GM21528 (cell line): ENCODE measurements around the gene FOXM1.

Source experiments
- ATAC-seq: cut with Tn5 transposase; IDR thresholded peaks from one replicate; pipeline ENCODE4 v1.9.1; 2021; ENCODE audit warnings: mild to moderate bottlenecking, moderate library complexity; ENCODE audit not compliant: unreplicated experiment, low FRiP score

FOXM1 gene, protein sequence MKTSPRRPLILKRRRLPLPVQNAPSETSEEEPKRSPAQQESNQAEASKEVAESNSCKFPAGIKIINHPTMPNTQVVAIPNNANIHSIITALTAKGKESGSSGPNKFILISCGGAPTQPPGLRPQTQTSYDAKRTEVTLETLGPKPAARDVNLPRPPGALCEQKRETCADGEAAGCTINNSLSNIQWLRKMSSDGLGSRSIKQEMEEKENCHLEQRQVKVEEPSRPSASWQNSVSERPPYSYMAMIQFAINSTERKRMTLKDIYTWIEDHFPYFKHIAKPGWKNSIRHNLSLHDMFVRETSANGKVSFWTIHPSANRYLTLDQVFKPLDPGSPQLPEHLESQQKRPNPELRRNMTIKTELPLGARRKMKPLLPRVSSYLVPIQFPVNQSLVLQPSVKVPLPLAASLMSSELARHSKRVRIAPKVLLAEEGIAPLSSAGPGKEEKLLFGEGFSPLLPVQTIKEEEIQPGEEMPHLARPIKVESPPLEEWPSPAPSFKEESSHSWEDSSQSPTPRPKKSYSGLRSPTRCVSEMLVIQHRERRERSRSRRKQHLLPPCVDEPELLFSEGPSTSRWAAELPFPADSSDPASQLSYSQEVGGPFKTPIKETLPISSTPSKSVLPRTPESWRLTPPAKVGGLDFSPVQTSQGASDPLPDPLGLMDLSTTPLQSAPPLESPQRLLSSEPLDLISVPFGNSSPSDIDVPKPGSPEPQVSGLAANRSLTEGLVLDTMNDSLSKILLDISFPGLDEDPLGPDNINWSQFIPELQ

DNA sequence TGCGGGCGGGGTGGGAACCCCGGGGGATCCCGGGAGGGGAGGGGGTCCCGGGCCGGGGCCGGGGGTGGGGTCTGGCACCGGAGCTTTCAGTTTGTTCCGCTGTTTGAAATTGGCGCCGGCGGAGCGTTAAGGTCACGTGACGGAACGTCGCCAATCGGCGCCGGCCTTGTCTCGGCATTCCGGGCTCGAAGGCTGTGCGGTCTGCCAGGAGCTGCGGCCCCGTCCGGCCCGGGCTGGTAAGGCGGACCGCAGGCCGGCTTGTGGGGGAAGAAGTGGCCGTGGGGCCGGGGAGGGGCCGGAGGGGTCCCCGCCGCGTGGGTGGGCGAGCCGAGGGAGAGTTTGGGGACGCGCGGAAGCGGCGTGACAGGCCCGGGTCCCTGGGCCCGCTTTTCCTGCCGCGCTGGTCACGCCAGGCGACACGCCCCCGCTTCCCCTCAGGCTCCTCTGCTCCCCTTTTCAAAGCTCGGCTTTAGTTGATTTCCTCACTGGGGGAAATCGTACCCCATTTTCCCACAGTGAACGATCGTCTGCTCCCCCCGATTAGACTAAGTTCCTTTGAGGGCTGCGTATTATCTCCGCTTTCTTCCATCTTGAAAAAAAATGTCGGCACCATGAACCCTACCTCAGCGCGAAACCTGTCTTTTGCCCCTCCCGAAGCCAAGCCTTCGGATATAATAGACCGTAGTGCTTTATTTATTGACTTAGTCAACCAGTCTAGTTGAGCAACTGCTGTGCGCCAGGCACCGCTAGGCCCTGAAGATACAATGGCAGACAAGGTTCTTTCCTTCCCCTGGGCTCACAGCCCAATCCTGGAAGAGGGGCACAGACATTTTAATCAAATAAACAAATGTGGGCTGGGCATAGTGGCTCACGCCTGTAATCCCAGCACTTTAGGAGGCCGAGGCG lies at the start of gene FOXM1, which contains the start of gene RHNO1:
FOXM1 (minus strand) TSS at position 128 of the 906 bp plus-strand sequence. CDS start 2,696 bp downstream, outside the sequence.
RHNO1 (plus strand) TSS at position 177 of the 906 bp plus-strand sequence. CDS start 8,144 bp downstream, outside the sequence.
- peak; percentile 80 for ATAC-seq

DNA sequence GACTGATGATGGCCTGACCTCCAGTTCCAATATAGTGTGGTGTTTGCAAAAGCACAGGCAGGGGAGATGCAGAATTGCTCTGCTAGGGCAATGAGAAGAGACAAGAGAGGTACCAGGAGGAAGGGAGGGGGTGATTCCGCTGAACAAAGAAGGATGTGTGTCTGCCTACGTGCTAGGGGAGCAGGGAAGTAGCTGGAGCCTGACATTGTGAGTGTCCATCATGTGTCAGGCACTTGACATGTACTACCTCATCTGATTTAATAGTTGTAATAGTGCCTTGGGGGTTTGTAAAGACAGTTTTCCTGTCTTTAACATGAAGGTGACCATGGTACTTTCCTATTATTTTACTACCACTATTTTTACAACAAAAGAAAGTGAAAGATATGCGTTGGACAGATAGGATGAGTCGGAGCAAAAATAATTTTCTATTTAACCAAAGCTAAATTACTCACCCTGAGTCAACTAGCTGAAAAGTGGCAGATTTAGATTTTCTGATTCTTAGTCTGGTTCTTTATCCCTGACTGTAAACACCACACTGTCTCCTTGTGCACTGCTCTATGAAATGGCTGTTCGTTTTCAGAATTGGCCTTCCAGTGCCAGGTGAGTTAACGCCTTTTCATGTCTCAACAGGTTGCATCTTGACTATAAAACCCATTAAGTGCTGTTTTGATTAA lies 48.5 kb upstream of the FOXM1 start:
- ATAC-seq: no peak

DNA sequence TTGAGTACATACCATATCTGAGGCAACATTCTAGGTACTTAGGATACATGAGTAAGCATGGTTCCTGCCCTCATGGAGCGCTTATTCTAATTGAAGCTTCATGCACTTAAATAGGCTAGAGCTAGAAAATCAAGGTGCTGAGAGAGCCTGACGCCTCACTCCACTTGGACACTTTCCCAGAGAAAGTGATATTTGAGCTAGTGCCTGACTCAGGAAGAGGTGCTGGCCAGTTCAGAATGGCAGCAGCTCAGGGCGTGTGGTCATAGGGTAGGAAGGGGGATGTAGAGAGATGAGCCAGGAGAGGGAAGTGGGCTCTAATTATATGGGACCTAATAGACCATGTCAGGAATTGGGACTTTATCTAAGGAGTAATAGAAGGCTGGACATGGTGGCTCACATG lies 47.0 kb upstream of the FOXM1 start:
- ATAC-seq: no peak

DNA sequence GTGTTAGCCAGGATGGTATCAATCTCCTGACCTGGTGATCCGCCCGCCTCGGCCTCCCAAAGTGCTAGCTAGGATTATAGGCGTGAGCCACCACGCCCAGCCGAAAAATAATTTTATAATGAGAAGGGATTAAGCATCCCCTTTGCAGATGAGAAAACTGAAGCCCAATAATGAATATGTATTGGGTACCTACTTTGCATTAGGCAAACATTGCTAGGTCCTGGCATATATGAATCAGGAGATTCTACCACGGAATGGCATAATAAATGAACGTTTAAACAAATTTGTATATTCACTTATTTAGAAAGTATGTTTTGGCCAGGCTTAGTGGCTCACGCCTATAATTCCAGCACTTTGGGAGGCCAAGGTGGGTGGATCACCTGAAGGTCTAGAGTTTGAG lies 46.1 kb upstream of the FOXM1 start:
- ATAC-seq: no peak

DNA sequence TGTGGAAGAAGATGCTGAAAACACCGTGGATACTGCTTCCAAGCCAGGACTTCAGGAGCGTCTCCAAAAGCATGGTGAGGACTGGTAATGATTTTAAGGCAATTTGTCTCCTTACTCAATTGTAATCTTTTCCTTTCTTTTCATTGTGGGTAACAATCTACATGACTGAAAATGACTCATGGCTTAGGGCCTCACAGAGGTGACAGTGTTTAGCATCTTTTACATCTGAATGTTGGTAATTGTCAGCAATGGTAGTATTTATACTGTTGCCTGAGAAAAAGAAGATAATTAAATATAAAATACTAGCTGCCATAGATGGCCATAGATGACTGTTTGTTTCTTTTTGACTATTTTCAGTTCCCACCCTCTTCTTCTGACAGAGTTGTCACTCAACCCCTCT lies 45.4 kb upstream of the FOXM1 start:
- no peak for ATAC-seq

DNA sequence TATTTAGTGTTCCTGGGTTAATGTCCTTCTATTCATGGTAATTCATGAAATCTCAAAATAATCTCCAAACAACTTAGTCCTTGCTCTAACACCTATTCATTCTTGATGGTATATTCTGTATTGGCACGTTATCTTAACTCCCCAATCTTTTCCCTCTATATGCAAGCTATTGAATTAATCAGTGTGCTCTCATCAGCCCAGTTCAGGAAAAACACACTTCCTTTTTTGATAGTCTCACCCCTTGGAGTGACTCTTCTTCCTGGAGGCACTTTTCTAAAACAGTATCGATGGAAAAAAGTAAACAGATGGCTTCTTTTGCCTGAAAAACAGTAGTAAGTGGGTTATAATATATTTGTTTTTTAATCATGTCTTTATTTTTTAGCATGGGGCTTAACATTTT lies 42.3 kb upstream of the FOXM1 start:
- ATAC-seq: no peak

DNA sequence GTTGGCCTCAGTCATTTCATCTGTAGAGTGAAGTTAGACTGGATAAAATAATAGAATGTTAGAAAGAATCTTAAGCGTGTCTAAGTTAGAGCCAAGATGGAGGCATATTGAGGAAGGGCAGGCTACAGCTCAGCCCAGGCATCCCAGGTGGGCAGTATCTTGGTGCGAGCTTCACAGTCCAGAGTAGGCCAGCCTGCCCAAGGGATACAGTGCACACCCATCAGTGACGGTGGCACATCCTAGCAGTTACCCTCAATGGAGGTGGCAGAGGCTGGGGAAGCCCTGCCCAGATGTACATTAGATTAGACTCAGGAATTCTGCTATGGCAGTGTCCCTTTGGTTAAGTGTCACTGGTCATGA lies 35.2 kb upstream of the FOXM1 start:
- ATAC-seq: no peak

DNA sequence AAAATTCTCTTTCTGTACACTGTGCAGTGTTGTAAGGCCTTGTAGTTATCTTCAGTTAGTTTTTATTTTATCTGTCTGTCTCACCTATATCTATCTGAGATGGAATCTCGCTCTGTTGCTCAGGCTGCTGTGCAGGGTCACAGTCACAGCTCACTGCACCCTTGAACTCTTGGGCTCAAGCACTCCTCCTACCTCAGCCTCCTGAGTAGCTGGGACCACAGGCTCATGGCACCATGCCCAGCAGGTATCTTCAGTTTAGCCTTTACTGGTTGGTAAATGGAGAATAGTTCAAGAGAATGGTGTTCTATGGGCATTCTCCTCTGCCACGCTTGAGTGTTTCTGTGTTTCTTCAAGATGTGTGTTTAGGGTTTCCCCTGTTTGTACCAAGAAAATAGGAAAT lies 27.3 kb upstream of the FOXM1 start:
- ATAC-seq: no peak

DNA sequence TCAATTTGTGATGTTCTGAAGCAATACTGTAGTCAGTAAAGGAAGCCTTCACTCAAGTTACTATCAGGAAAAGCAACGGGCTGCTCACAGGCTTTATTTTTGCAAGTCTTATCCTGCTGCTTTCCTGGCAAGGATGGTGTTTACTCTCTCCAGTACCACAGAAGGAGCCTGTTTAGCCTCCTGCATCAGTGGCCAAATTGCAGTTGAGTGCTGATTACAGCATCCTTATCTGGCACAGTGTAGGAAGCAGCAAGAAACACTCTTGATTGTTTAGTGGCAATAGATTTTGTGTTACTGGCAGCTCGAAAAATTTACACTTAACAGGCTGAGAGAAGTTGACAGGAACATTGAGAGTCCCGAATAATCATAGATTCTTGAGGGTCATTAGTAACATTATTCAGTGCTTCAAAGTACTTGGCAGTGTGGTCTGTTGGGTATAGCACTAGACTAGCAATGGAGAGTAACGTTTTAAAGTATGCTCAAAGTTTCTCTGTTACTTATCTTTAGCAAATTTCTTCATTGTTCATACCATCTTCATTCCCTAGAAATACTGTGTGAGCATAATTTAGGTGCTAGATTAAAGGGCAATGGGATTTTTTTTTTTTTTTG lies 25.4 kb upstream of the FOXM1 start:
- no peak for ATAC-seq

DNA sequence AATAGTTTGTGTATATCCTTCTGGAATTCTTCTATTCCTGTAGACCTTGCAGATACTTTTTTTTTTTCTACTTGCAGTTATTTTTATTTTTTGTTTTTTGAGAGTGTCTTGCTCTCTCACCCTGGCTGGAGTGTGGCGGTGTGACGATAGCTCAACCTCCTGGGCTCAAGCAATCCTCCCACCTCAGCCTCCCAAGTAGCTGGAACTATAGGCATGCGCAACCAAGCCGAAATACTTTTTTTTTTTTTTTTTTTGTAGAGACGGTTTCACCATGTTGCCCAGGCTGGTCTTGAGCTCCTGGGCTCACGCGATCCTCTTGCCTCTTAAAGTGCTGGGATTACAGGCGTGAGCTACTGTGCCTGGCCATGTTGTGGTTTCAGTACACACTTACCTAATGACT lies 23.7 kb upstream of the FOXM1 start:
- ATAC-seq: no peak

DNA sequence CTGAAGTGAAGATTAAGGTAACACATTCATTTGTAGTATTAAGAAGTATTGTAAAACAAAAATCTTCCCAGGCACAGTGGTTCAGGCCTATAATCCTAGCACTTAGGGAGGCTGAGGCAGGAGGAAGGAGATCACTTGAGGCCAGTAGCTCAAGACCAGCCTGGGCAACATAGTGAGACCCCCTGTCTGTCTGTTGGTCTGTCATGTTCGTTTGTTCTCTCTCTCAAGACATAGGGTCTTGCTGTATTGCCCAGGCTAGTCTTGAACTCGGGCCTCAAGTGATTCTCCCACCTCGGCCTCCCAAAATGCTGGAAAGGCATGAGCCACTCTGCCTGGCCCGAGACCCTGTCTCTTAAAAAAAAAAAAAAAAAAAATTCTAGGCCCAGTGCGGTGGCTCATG lies 20.4 kb upstream of the FOXM1 start:
- no peak for ATAC-seq

DNA sequence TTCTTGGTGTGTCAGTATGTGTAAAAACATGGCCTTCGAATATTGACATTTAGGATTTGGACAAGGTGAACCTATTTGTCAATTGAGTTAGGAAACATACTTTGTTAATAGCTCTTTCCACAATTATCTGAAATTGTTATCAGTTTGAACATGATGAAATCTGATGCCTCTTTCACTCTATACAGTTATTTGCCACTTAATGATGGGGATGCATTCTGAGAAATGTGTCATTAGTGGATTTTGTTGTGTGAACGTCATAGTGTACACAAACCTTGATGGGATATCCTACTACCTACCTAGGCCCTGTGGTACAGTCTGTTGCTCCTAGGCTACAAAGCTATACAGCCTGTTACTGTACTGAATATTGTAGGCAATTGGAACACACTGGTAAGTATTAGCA lies 18.5 kb upstream of the FOXM1 start:
- ATAC-seq: no peak

DNA sequence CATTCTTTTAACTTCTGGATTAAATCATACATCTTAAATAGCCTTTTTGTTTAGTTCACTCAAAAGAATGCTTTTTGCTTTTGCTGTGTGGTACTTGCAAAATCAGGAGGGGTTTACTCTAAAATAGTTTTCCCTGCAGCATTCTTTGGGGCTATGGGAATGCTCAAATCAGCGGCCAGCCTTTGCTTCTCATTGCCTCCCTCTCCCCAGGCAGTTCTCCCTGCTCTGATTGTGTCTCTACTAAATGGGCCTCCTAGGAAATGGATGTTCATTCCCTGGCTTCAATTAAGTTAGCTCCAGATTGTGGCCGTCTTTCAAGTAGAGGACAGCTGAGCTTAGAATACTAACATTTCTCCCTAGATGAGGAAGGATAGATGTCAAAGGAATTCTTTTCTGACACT lies 18.1 kb upstream of the FOXM1 start:
- ATAC-seq: no peak

DNA sequence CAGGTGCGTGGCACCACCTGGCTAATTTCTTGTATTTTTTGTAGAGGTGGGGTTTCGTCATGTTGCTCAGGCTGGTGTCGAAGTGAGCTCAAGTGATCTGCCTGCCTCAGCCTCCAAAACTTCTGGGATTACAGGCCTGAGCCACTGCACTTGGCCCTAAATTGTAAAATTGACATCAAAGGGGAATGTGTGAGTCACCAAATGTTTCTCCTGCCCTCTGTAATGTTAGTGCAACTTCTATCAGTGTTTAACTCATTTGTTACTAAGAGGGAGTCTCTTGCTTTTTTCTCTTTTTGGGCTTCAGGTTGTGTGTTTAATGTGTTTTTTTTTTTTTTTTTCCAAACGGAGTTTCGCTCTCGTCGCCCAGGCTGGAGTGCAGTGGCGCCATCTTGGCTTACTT lies 16.0 kb upstream of the FOXM1 start:
- no peak for ATAC-seq

DNA sequence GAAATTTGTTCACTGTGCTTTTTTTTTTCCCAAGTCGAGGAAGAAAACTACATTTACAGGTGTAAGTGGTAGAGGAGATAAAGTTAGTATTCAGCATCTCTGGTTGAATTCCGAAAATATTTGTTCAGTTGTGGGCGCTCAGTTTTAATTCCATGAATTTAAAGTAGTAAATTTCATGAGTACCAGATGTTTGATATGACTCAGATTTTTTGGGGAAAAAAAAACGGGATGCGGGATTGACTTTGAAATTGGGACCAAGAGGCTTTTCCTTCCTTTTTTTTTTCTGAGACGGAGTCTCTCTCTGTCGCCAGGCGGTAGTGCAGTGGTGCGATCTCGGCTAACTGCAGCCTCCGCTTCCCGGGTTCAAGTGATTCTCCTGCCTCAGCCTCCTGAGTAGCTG lies 15.3 kb upstream of the FOXM1 start:
- no peak for ATAC-seq

DNA sequence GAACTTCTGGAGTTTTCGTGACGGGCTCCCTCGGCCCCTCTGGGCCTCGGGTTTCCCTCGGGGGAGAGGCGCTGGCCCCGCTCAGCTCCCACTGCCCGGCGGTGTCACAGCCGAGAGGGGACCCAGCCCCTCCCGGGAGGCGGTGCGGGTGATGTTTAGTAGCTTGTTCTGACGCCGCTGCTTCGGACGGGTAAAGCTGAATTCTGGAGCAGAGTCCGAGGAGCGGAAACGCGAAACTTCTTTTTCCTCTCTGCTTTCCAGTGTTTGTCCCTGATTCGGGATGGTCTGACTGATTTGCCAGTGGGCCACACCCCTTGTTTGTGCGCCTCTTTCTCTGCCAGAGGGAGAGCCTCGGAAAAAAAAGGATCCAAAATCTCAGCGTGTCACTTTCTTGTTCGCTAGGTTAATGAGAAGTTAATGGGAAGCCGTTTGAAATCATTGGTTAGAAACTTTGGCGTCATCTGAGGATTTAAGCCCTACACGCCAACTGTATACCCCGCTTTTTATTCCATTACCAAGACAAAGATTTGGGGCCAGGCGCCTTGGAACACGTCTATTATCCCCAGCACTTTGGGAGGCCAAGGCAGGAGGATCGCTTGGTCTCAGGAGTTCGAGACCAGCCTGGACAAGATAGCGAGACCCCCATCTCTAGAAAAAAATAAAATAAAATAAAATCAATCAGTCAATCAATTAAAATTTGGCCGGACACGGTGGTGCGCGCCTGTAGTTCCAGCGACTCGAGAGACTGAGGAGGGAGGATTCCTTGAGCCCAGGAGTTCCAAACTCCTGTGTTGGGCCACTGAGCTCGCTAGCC lies 14.5 kb upstream of the FOXM1 start:
- ATAC-seq: no peak

DNA sequence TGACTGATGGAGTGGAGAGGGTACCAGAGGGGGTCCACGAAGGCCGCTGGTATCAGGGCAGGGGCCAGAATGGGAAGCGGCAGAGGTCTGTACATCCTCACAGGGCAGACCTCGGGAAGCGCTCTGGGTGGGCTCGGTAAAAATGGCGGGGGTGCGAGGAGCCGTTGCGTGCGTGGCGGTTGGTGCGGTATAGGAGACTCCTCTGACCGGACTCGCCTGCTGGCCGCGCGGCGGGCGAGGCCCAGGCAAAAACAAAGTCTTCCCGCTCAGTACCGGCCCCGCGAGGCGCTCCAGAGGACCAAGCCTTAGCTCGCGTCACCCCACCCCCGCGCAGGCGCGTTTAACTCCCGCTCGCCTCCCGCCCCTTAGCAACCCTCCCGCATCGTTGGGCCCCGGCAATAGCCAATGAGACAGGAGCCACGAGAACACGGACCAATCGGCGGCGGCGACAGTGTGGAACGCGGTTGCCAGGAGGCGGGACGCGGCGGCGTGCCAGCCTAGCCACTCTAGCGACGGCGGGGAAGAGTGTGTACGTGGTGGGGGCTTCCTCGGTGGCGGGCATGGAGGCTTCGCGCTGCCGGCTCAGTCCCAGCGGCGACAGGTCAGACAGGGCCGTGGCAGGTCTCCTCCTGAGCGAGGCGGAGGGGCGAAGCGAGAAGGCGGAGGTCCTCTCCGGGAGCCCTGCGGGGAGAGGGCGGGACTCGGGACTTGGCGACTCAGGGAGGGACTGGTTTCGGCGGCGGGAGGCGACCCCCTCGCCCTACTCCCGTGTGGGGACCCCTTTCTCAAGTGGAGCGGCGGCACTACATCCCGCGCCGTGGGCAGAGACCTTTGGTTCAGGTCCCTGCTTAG lies 13.6 kb upstream of the FOXM1 start, which contains the start of gene TULP3:
TULP3 (plus strand) TSS at position 504 of the 852 bp plus-strand sequence; CDS start at position 561, 57 bp downstream.
- ATAC-seq: peak; percentile 97

DNA sequence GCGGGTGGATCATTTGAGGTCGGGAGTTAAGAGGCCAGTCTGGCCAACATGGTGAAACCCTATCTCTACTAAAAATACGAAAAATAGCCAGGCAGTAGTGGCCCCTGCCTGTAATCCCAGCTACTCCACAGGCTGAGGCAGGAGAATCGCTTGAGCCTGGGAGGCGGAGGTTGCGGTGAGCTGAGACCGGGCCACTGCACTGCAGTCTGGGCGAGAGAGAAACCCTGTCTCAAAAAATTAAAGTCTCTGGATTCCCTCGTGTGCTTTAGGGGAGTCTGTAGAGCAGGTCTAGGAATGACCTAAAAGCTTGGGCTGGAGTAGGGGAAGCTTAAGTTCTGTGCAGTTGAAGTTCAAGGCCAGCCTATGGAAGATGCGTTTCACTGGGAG lies 13.0 kb upstream of the FOXM1 start:
- no peak for ATAC-seq
